GM12878 (cell line): ENCODE results near the gene RHOC. TPM values are rescaled to one million over a fixed set of nuclear protein-coding genes. Genes with fewer than 3 reads are reported as not detected.
A peak's percentile ranks its signal among the peaks of the same experiment; 100 is the strongest.

ENCODE experiments used
- ATAC-seq: fragments of 200-7000 bp; cut with Tn5 transposase; 3 replicates; pipeline ENCODE4 v1.9.1; 2020; ENCODE audit warnings: mild to moderate bottlenecking, moderate library complexity
- BruUV-seq: library from RNA; stranded (reverse); fragments of 400-500 nt; replicated peaks from 2 replicates; lab custom pipeline; 2021; lab: Mats Ljungman, UMichigan
- CTCF ChIA-PET: fragments of 300-600 bp; sonication (Branson Sonifier 250); formaldehyde crosslinking; extraction: SDS; loops from one replicate; lab custom pipeline; 2021; ENCODE audit warnings: inconsistent platforms; lab: Yijun Ruan, JAX
- POLR2A ChIA-PET: fragments of 350-600 bp; formaldehyde crosslinking; extraction: SDS; loops from one replicate; lab custom pipeline; 2021; ENCODE audit warnings: inconsistent platforms; lab: Charles Lee
- RAD21 ChIA-PET: fragments of 300-600 bp; sonication (Branson Sonifier 250); formaldehyde crosslinking; loops from one replicate; lab custom pipeline; 2023; ENCODE audit warnings: antibody characterized with exemption; ENCODE audit not compliant: unreplicated experiment; lab: Charles Lee
- SMC1A ChIA-PET: fragments of 300-600 bp; sonication (Branson Sonifier 250); formaldehyde crosslinking; loops from one replicate; lab custom pipeline; 2023; ENCODE audit not compliant: unreplicated experiment, uncharacterized antibody; lab: Charles Lee
- DNase-seq: peaks from one replicate; pipeline ENCODE4 v3.0.0-alpha.2; 2011; ENCODE audit warnings: low read depth, low spot score
- FAIRE-seq: peaks from 3 replicates; lab custom pipeline; 2011; peaks lifted over from hg19 to GRCh38; lab: Jason Lieb, UNC
- H2AFZ ChIP-seq: 2 replicates; pipeline ENCODE4 v1.6.0; 2011; ENCODE audit warnings: low read depth, low read length, control low read depth; ENCODE audit not compliant: control insufficient read depth
- H3K27ac ChIP-seq: 2 replicates; pipeline ENCODE4 v1.5.1; 2011; ENCODE audit warnings: control low read depth; ENCODE audit not compliant: control insufficient read depth, insufficient read depth
- H3K27me3 ChIP-seq, 2 experiments: replicated peaks in 1 of 2; 2 replicates each; pipeline versions ENCODE4 v1.6.0 to v1.6.1; 2011; ENCODE audit warnings: low read length in 1 of 2; ENCODE audit not compliant: control insufficient read depth in 2 of 2, insufficient read depth in 2 of 2
- H3K36me3 ChIP-seq, 2 experiments: 2 replicates each; pipeline ENCODE4 v1.5.1; 2011; ENCODE audit warnings: low read length in 1 of 2; ENCODE audit not compliant: control insufficient read depth in 2 of 2, insufficient read depth in 2 of 2
- H3K4me1 ChIP-seq: 2 replicates; pipeline ENCODE4 v1.6.1; 2011; ENCODE audit warnings: mild to moderate bottlenecking, low read length, moderate library complexity, mixed read lengths; ENCODE audit not compliant: control insufficient read depth, insufficient read depth
- H3K4me2 ChIP-seq: 2 replicates; pipeline ENCODE4 v1.6.0; 2011; ENCODE audit warnings: control low read depth; ENCODE audit not compliant: control insufficient read depth, insufficient read depth
- H3K4me3 ChIP-seq: fragments of 200-600 bp; sonication (generic); 2 replicates; pipeline ENCODE4 v1.5.1; 2016
- H3K79me2 ChIP-seq: 2 replicates; pipeline ENCODE4 v1.6.0; 2011; ENCODE audit warnings: low read length; ENCODE audit not compliant: control insufficient read depth, insufficient read depth
- H3K9ac ChIP-seq: 2 replicates; pipeline ENCODE4 v1.8.0; 2011; ENCODE audit warnings: low read length, control low read depth, mixed read lengths; ENCODE audit not compliant: control insufficient read depth, insufficient read depth
- H3K9me3 ChIP-seq: replicated peaks from 3 replicates; pipeline ENCODE4 v1.5.1; 2011; ENCODE audit warnings: mild to moderate bottlenecking, low read length; ENCODE audit not compliant: control insufficient read depth, insufficient read depth
- H4K20me1 ChIP-seq: 2 replicates; pipeline ENCODE4 v1.6.0; 2011; ENCODE audit not compliant: control insufficient read depth, insufficient read depth
- HSF1 ChIP-seq: fragments of 150-350 bp; IDR thresholded peaks from 2 replicates; pipeline ENCODE4 v1.6.1; 2014; ENCODE audit warnings: mild to moderate bottlenecking, low read depth, low read length
- NRF1 ChIP-seq: conservative IDR thresholded peaks from 2 replicates; pipeline ENCODE4 v1.6.1; 2011; ENCODE audit warnings: mild to moderate bottlenecking, low read depth, low read length, improper control_type of control experiment
- RUNX3 ChIP-seq: IDR thresholded peaks from 2 replicates; pipeline ENCODE4 v1.6.1; 2012; ENCODE audit warnings: low read length, inconsistent platforms
- SMARCA5 ChIP-seq: fragments of 450-650 bp; IDR thresholded peaks from 2 replicates; pipeline ENCODE4 v1.6.1; 2017; ENCODE audit warnings: mild to moderate bottlenecking
- TARDBP ChIP-seq: IDR thresholded peaks from 2 replicates; pipeline ENCODE4 v1.6.1; 2016; ENCODE audit warnings: borderline replicate concordance
- WGBS: methylation state at CpG from one replicate; pipeline ENCODE4 v1.1.6; 2016; ENCODE audit warnings: low lambda C conversion rate; ENCODE audit not compliant: insufficient replicate concordance, insufficient coverage; ENCODE audit errors: missing lambda C conversion rate; 5-methylcytosine and 5-hydroxymethylcytosine counted together
- in situ Hi-C: fragments of 300-500 bp; cut with MboI; formaldehyde crosslinking; loops from 9 replicates; pipeline ENCODE4 v1.14.3; 2018; ENCODE audit warnings: mixed read lengths
- intact Hi-C: fragments of 100-400 bp; cut with micrococcal nuclease; formaldehyde crosslinking; loops from one replicate; pipeline ENCODE4 v1.14.2; 2022; ENCODE audit not compliant: unreplicated experiment
- polyA plus RNA-seq, 11 experiments: library from polyadenylated mRNA; depleted of rRNA in 4 of 11; unstranded in 6 of 11; stranded (reverse) in 5 of 11; fragments of >200 nt; fragmentation: Nextera tagmentation in 4 of 11; fragmentation: Illumina TruSeq in 1 of 11; extraction: Ambion mirVana in 4 of 11; extraction: Trizol in 1 of 11; gene quantifications; 1 replicate in 1 of 11; 2 replicates in 10 of 11; pipeline versions ENCODE4 v1.2.1 to v1.2.3, GENCODE V29; 2011 to 2016; ENCODE audit warnings: inconsistent platforms in 2 of 11, missing spikeins in 2 of 11, low read depth in 1 of 11
- total RNA-seq, 4 experiments: library from RNA; depleted of rRNA in 3 of 4; stranded (reverse); fragments of >200 nt in 3 of 4; fragmentation: Illumina TruSeq in 1 of 4; extraction: Trizol in 1 of 4; gene quantifications; 2 replicates each; pipeline versions ENCODE4 v1.2.1 to v1.2.3, GENCODE V29; 2013 to 2021
- TF ChIP-seq, protein P1 (sequence below), 3 experiments: IDR thresholded peaks in 2 of 3; conservative IDR thresholded peaks in 1 of 3; 2 replicates each; pipeline ENCODE4 v1.5.1; 2011; ENCODE audit warnings: low read depth in 3 of 3, low read length in 3 of 3, mild to moderate bottlenecking in 3 of 3, control low read depth in 2 of 3, moderate library complexity in 2 of 3, inconsistent platforms in 1 of 3, mixed read lengths in 1 of 3; ENCODE audit not compliant: control insufficient read depth in 2 of 3, insufficient read depth in 1 of 3; ENCODE audit errors: extremely low read depth in 1 of 3
- TF ChIP-seq, protein P2 (sequence below): fragments of 450-650 bp; formaldehyde crosslinking; IDR thresholded peaks from 2 replicates; pipeline ENCODE4 v1.4.0; 2022; ENCODE audit warnings: mild to moderate bottlenecking, moderate library complexity

The RHOC gene
- total and polyA plus RNA-seq, 10 of the 15 experiments (the other 5 are each of a cell fraction or from before 2014, with no cell fraction given) = 20.6 to 371 (median 158) TPM

- ChIA-PET POLR2A (no interaction called here), SMC1A (interaction anchor here (1.1 kb wide), 1 partner anchor 22 kb away, joined by 3 read pairs; no protein-coding TSS in a partner anchor), CTCF (interaction anchor here (2.1 kb wide), 1 partner anchor 66 kb away, joined by 11 read pairs; no protein-coding TSS in a partner anchor), RAD21 (no interaction called here)
- no peak for TF ChIP-seq SMARCA5
- TF ChIP-seq NRF1 = no peak
- TF ChIP-seq RUNX3 = no peak
- TF ChIP-seq HSF1 = no peak
- TF ChIP-seq, protein P1, sequence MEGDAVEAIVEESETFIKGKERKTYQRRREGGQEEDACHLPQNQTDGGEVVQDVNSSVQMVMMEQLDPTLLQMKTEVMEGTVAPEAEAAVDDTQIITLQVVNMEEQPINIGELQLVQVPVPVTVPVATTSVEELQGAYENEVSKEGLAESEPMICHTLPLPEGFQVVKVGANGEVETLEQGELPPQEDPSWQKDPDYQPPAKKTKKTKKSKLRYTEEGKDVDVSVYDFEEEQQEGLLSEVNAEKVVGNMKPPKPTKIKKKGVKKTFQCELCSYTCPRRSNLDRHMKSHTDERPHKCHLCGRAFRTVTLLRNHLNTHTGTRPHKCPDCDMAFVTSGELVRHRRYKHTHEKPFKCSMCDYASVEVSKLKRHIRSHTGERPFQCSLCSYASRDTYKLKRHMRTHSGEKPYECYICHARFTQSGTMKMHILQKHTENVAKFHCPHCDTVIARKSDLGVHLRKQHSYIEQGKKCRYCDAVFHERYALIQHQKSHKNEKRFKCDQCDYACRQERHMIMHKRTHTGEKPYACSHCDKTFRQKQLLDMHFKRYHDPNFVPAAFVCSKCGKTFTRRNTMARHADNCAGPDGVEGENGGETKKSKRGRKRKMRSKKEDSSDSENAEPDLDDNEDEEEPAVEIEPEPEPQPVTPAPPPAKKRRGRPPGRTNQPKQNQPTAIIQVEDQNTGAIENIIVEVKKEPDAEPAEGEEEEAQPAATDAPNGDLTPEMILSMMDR (IDR thresholded peaks at IDR 0.05 in 2 of 3, conservative IDR thresholded peaks at IDR 0.05 in 1 of 3; ENCODE audit: control insufficient read depth in 2 of 3, extremely low read depth in 1 of 3, insufficient read depth in 1 of 3, low read depth in 3 of 3, low read length in 3 of 3) = peak in 1 of 3 experiments; percentile 9; a peak in 2 of 6 replicates
- TF ChIP-seq, protein P2, sequence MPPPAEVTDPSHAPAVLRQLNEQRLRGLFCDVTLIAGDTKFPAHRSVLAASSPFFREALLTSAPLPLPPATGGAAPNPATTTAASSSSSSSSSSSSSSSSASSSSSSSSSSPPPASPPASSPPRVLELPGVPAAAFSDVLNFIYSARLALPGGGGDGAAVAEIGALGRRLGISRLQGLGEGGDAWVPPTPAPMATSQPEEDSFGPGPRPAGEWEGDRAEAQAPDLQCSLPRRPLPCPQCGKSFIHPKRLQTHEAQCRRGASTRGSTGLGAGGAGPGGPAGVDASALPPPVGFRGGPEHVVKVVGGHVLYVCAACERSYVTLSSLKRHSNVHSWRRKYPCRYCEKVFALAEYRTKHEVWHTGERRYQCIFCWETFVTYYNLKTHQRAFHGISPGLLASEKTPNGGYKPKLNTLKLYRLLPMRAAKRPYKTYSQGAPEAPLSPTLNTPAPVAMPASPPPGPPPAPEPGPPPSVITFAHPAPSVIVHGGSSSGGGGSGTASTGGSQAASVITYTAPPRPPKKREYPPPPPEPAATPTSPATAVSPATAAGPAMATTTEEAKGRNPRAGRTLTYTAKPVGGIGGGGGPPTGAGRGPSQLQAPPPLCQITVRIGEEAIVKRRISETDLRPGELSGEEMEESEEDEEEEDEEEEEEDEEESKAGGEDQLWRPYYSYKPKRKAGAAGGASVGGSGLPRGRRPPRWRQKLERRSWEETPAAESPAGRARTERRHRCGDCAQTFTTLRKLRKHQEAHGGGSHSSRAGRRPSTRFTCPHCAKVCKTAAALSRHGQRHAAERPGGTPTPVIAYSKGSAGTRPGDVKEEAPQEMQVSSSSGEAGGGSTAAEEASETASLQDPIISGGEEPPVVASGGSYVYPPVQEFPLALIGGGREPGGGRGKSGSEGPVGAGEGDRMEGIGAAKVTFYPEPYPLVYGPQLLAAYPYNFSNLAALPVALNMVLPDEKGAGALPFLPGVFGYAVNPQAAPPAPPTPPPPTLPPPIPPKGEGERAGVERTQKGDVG (CRISPR knock-in tag) = no peak
- no peak for TF ChIP-seq TARDBP
- no peaks in the 10 kb centered on the region for H3K79me2 ChIP-seq
- DNase-seq (no peak), ATAC-seq (no peak), FAIRE-seq (no peak)
- H3K9me3 ChIP-seq = no peaks in the 10 kb centered on the region
- in situ Hi-C loops = no loop called here
- no peaks in the 10 kb centered on the region for H3K36me3 ChIP-seq
- no TSS peak for BruUV-seq
- intact Hi-C loops = no loop called here
- no peak overlapping the region for H2AFZ ChIP-seq
- no peaks in the 10 kb centered on the region; a peak in 1 of 4 replicates for H3K27me3 ChIP-seq
- H3K4me3 ChIP-seq = no peak overlapping the region
- H4K20me1 ChIP-seq = no peaks in the 10 kb centered on the region
- no peak overlapping the region for H3K4me2 ChIP-seq
- no peak overlapping the region for H3K9ac ChIP-seq
- WGBS = 33% methylated on average over 3 of the region's 3 CpGs
- no peak overlapping the region for H3K27ac ChIP-seq
- H3K4me1 ChIP-seq = no peaks in the 10 kb centered on the region
Observed at GRCh38 chr1:112737573-112737972, 30.6 kb upstream of the RHOC start.
